AG09319 (cell line): ENCODE measurements around the gene PCDH15.

ENCODE experiments used
- DNase-seq: peaks from one replicate; pipeline ENCODE4 v3.0.0-alpha.2; 2010; ENCODE audit warnings: low read depth; ENCODE audit errors: extremely low read depth
- TF ChIP-seq, protein P1 (sequence below): IDR thresholded peaks from 2 replicates; pipeline ENCODE4 v1.5.1; 2011; ENCODE audit warnings: low read depth, mild to moderate bottlenecking, inconsistent platforms, low read length, moderate library complexity

The PCDH15 gene

DNA sequence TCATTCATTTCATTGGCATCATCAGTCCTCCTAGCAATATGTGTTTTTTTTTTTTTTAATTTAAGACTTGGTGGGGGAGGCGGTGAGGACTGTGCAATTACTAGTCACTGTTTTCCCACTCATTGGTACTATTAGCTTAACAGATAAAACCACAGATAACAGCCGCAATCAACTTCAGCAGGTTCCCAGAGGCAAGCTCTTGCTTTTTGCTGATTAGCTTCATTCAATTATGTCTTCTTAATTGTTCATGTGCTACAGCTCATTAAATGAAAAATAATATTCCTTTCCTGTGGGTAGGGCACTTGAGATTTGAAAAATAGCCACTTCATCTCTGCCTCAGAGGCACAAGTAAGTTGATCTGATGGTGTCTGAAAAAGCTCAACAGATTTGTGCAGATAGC is 215.5 kb downstream of the PCDH15 start:
- no peak for DNase-seq
- TF ChIP-seq, protein P1, sequence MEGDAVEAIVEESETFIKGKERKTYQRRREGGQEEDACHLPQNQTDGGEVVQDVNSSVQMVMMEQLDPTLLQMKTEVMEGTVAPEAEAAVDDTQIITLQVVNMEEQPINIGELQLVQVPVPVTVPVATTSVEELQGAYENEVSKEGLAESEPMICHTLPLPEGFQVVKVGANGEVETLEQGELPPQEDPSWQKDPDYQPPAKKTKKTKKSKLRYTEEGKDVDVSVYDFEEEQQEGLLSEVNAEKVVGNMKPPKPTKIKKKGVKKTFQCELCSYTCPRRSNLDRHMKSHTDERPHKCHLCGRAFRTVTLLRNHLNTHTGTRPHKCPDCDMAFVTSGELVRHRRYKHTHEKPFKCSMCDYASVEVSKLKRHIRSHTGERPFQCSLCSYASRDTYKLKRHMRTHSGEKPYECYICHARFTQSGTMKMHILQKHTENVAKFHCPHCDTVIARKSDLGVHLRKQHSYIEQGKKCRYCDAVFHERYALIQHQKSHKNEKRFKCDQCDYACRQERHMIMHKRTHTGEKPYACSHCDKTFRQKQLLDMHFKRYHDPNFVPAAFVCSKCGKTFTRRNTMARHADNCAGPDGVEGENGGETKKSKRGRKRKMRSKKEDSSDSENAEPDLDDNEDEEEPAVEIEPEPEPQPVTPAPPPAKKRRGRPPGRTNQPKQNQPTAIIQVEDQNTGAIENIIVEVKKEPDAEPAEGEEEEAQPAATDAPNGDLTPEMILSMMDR, result no peak

DNA sequence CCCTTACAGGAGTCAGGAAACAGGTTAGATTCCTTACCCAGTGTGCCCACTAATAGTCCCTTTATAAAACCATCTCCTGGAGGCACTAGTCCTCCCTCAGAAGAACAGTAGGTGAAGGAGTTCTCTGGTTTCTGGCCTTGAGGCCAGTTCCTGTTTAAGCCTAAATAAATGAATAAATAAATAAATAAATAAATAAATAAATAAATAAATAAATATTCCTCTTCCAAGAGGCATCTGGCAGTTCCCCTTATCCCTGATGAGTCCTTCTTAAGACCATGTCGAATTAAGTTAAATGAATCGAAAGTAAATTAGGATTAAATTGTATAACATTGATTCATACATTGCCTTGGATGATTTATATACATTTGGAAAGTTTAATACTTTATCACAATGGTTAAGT is 223.3 kb downstream of the PCDH15 start:
- no peak for DNase-seq
- TF ChIP-seq, protein P1, result no peak

DNA sequence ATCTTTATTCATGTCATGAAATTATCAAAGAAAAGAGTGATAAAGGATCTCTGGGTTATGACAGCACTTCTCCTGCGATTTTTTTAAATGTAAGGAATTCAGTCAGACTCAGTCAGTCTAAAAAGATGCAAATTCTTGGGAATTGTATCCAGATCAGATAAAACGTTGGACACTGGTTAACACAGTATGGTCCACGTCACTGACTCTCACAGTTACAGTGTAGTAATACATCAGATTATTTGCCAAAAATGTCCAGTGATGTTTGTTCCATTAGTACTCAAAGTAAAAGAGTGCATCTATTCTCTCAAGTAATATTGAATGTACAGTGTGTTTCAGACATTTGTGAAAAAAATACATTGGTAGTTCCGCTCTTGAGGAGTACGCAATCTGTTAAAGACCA is 224.5 kb downstream of the PCDH15 start:
- DNase-seq, result no peak
- TF ChIP-seq, protein P1, result no peak

DNA sequence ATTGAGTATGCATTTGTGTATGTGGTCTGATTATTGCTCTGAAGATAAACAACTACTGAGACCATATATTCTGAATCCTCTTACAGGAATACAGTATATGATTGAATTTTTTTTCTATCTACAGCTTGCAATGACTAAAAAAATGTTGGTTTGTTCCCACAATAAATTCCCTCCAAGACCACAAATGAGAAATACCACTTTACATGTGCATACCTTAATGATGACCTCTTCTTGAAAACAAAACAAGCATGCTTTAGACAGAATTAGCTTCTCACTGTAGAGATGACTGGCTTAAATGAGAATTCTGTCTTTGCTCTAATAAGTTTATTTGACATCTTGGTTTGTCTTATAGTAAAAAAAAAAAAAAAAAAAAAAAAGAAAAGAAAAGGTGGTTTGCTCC is 241.5 kb downstream of the PCDH15 start:
- DNase-seq, result no peak
- TF ChIP-seq, protein P1, result no peak

DNA sequence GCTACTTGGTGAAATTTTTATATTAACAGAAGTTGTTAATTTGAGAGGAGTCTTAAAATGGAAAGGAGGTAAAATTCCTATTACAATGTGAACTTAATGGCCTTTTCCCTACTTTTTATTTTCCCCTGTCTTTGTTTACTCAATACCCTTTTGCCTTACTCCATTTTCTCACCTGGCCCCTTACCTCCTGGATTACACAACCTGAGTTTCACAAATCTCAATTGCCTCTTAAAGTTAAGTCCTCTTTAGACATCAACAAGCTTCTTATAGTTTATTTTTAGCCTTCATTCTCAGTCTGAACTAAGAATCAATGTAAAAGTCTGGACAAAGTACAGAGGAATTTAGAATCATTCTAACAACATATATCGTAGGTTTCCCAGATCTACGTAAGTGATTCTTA is 247.0 kb downstream of the PCDH15 start:
- DNase-seq, result no peak
- TF ChIP-seq, protein P1, result no peak

DNA sequence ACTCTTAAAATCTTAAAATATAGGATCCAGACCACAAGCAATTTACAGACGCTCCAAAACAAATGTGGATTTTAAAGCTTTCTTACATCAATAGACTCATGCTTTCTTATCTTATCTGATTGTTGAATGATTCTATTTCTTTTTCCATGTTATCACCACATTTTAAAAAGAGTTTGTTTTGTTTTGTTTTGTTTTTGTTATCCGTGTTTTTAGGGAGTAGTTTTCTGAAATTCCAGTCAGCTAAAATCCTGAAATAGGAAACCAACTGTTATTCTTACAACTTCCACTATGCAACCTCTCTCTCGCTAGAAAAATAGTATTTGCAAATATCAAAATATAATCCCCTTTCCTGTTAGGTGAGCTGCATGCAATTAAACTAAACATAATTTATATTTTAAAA is 251.0 kb downstream of the PCDH15 start:
- TF ChIP-seq, protein P1, result no peak
- no peak for DNase-seq

DNA sequence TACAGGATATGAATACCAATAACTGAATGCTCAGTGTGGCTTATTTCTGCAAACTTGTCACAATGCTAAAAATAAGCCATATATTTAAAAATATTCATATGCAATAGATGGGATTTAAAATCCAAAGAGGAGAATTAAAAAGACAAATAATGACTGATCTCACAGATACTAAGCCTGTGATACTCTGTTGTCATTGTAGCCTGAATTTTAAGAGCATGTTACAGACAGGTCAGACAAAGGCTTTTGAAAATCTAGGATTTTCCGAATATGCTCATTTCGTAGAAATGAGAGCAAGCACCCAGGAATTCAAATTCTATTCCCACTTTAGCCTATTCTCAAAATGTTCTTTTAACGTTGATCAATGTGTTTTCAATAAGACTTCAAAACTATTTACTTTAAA is 269.7 kb downstream of the PCDH15 start:
- TF ChIP-seq, protein P1, result no peak
- DNase-seq, result no peak

DNA sequence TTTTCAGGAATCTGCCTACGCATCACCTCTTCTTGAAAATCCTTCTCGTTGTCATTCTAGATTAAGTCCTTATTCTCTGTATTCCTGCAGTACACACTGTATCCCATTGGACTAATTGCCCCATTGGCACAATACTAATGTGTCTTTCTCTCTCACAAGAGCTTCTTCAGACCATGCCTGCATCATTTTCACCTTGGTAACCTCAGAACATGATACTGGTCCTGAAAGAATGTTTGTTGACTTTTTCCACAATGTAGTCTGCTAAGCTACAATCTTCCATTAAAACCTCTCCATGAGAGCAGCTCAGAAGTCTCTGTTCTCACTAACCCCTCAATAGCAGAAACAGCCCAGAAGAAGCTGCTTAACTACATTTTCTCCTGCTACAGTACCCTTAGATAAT is 270.7 kb downstream of the PCDH15 start:
- TF ChIP-seq, protein P1, result no peak
- no peak for DNase-seq
